ENCODE results near the gene PRAC2.

DNA sequence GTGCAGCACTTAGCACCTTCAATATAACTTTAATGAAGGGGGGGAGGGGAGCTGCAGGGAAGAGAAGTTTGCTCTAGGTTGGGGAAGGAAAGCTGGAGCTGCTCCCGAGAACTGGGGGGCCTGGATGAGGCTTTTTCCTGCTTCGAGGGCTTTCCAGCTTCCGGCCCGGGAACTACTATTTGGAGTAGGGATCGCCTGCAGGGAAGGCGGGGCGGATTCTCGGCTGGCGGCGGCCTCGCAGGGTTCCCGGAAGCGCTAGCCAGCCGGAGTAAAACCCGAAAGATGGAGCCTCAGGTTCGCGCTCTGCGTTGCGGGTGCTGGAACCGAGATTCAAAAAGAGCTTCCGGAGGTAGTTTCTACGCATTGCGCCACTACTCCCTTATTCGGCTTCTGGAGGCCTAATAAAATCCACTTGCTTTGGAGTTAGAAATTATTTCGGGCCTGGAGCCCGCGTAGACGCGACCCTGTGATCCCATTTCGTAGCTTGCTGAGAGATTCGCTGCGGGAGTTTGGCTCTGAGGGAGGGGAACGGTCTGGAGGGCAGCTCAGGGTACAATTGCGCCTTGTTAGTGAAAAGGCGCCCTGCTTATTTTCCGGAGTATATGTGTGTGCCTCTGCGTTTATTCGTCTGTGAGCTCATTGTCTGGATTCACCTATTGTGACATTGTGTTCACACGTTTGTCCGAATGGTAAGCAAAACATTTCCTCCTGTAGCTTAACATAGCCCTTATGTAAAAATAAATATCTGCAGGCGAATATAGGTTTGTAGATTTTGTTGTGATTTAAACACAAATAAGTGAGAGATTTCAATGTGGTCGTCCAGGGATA, 652 bp downstream of the PRAC2 start:
- TF ChIP-seq, protein P1, sequence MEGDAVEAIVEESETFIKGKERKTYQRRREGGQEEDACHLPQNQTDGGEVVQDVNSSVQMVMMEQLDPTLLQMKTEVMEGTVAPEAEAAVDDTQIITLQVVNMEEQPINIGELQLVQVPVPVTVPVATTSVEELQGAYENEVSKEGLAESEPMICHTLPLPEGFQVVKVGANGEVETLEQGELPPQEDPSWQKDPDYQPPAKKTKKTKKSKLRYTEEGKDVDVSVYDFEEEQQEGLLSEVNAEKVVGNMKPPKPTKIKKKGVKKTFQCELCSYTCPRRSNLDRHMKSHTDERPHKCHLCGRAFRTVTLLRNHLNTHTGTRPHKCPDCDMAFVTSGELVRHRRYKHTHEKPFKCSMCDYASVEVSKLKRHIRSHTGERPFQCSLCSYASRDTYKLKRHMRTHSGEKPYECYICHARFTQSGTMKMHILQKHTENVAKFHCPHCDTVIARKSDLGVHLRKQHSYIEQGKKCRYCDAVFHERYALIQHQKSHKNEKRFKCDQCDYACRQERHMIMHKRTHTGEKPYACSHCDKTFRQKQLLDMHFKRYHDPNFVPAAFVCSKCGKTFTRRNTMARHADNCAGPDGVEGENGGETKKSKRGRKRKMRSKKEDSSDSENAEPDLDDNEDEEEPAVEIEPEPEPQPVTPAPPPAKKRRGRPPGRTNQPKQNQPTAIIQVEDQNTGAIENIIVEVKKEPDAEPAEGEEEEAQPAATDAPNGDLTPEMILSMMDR (IDR thresholded peaks at IDR 0.05) = no peak
- TF ChIP-seq POLR2A (IDR thresholded peaks at IDR 0.05) = no peak
